Neural crest cell (in vitro differentiated cells): ENCODE data around the gene PTTG1. TPM values are rescaled to one million over a fixed set of nuclear protein-coding genes. Genes with fewer than 3 reads are reported as not detected.

Experiments
- DNase-seq: peaks from one replicate; pipeline ENCODE4 v3.0.0; 2021; ENCODE audit warnings: low read depth, mixed read lengths, low spot score
- H3K27ac Mint-ChIP-seq: one replicate; pipeline ENCODE4 v1.8.0; 2021; ENCODE audit warnings: mild to moderate bottlenecking, mixed read lengths; ENCODE audit not compliant: unreplicated experiment
- H3K27me3 Mint-ChIP-seq: 2 replicates; pipeline ENCODE4 v1.8.0; 2021; ENCODE audit warnings: low read depth, mild to moderate bottlenecking, mixed read lengths
- H3K36me3 Mint-ChIP-seq: 2 replicates; pipeline ENCODE4 v1.8.0; 2021; ENCODE audit warnings: low read depth, mild to moderate bottlenecking, mixed read lengths
- H3K4me1 Mint-ChIP-seq: 2 replicates; pipeline ENCODE4 v1.8.0; 2021; ENCODE audit warnings: mixed read lengths
- H3K4me3 Mint-ChIP-seq: one replicate; pipeline ENCODE4 v1.8.0; 2021; ENCODE audit warnings: mild to moderate bottlenecking, mixed read lengths
- H3K9me3 Mint-ChIP-seq: 2 replicates; pipeline ENCODE4 v1.8.0; 2021; ENCODE audit warnings: mixed read lengths
- CTCF ChIP-seq: fragments of 200-600 bp; sonication (generic); conservative IDR thresholded peaks from 2 replicates; pipeline ENCODE4 v1.5.0; 2021; ENCODE audit warnings: antibody characterized with exemption, mild to moderate bottlenecking
- total RNA-seq: library from RNA; stranded (reverse); gene quantifications from 2 replicates; pipeline ENCODE4 v1.2.1, GENCODE V29; 2021

The PTTG1 gene
- total RNA-seq, 1 donor from 2014 or later: 157 TPM

- no peaks in the 10 kb centered on the region for H3K27me3 Mint-ChIP-seq
- no peak overlapping the region for H3K27ac Mint-ChIP-seq
- TF ChIP-seq CTCF: no peak
- no peaks in the 10 kb centered on the region for H3K36me3 Mint-ChIP-seq
- DNase-seq: no peak
- H3K4me1 Mint-ChIP-seq: peaks cover 6% of the 10 kb centered on the region
- no peak overlapping the region for H3K4me3 Mint-ChIP-seq
- H3K9me3 Mint-ChIP-seq: no peaks in the 10 kb centered on the region
Observed at GRCh38 chr5:160458806-160459800, 37.4 kb downstream of the PTTG1 start.

GRCh38 chr5:160460377-160461049 lies 38.9 kb downstream of the PTTG1 start:
- no peak for TF ChIP-seq CTCF
- no peak for DNase-seq
- H3K27me3 Mint-ChIP-seq: no peaks in the 10 kb centered on the region
- no peaks in the 10 kb centered on the region for H3K9me3 Mint-ChIP-seq
- no peaks in the 10 kb centered on the region for H3K36me3 Mint-ChIP-seq
- no peak overlapping the region for H3K4me3 Mint-ChIP-seq
- peak overlapping the region; percentile 83 for H3K27ac Mint-ChIP-seq
- H3K4me1 Mint-ChIP-seq: peaks cover 6% of the 10 kb centered on the region

- DNase-seq: no peak
- Mint-ChIP-seq H3K36me3 (no peaks in the 10 kb centered on the region), H3K9me3 (no peaks in the 10 kb centered on the region), H3K4me3 (no peak overlapping the region), H3K27ac (no peak overlapping the region), H3K4me1 (peaks cover 6% of the 10 kb centered on the region), H3K27me3 (no peaks in the 10 kb centered on the region)
- TF ChIP-seq CTCF: no peak
Observed at GRCh38 chr5:160461378-160461777, 39.7 kb downstream of the PTTG1 start.

GRCh38 chr5:160462167-160462566 lies 40.5 kb downstream of the PTTG1 start:
- TF ChIP-seq CTCF: no peak
- Mint-ChIP-seq H3K36me3 (no peaks in the 10 kb centered on the region), H3K4me1 (peaks cover 7% of the 10 kb centered on the region), H3K9me3 (no peaks in the 10 kb centered on the region), H3K27ac (no peak overlapping the region), H3K27me3 (no peaks in the 10 kb centered on the region), H3K4me3 (no peak overlapping the region)
- no peak for DNase-seq

- peaks cover 12% of the 10 kb centered on the region for H3K4me1 Mint-ChIP-seq
- no peaks in the 10 kb centered on the region for H3K9me3 Mint-ChIP-seq
- no peak overlapping the region for H3K27ac Mint-ChIP-seq
- no peaks in the 10 kb centered on the region for H3K27me3 Mint-ChIP-seq
- no peak for DNase-seq
- no peaks in the 10 kb centered on the region for H3K36me3 Mint-ChIP-seq
- no peak for TF ChIP-seq CTCF
- no peak overlapping the region for H3K4me3 Mint-ChIP-seq
Observed at GRCh38 chr5:160463227-160463626, 41.6 kb downstream of the PTTG1 start.
